WTC11 (cell line): ENCODE data around the gene USP7. TPM values are rescaled to one million over a fixed set of nuclear protein-coding genes. Genes with fewer than 3 reads are reported as not detected.

Source experiments
- ATAC-seq: fragments of 200-7000 bp; cut with Tn5 transposase; 2 replicates; pipeline ENCODE4 v1.10.0; 2021; ENCODE audit warnings: mild to moderate bottlenecking, moderate library complexity
- Bru-seq: library from RNA; stranded (reverse); fragments of 400-500 nt; gene quantifications from one replicate; lab custom pipeline; 2021; lab: Mats Ljungman, UMichigan
- CTCF ChIA-PET: fragments of 300-600 bp; sonication (Branson Sonifier 250); formaldehyde crosslinking; loops from one replicate; lab custom pipeline; 2021; ENCODE audit warnings: antibody characterized with exemption; lab: Charles Lee
- POLR2A ChIA-PET: fragments of 350-600 bp; sonication (Branson Sonifier 250); formaldehyde crosslinking; loops from one replicate; lab custom pipeline; 2021; ENCODE audit warnings: antibody characterized with exemption; lab: Charles Lee
- DNase-seq: peaks from one replicate; pipeline ENCODE4 v3.0.0; 2021; ENCODE audit warnings: low spot score
- H3K27ac Mint-ChIP-seq: 2 replicates; pipeline ENCODE4 v1.8.0; 2021; ENCODE audit warnings: mixed read lengths
- H3K27me3 Mint-ChIP-seq: 2 replicates; pipeline ENCODE4 v1.8.0; 2021; ENCODE audit warnings: low read depth, mild to moderate bottlenecking, moderate library complexity, mixed read lengths
- H3K36me3 Mint-ChIP-seq: 2 replicates; pipeline ENCODE4 v1.8.0; 2021; ENCODE audit warnings: mixed read lengths
- H3K4me1 Mint-ChIP-seq: 2 replicates; pipeline ENCODE4 v1.8.0; 2022; ENCODE audit warnings: mixed read lengths
- H3K4me3 Mint-ChIP-seq: 2 replicates; pipeline ENCODE4 v1.8.0; 2021; ENCODE audit warnings: mild to moderate bottlenecking, moderate library complexity, mixed read lengths
- H3K9me3 Mint-ChIP-seq: 2 replicates; pipeline ENCODE4 v1.8.0; 2021; ENCODE audit warnings: mixed read lengths
- ARID4B ChIP-seq: sonication (generic); formaldehyde crosslinking; IDR thresholded peaks from 2 replicates; pipeline ENCODE4 v1.8.0; 2023; ENCODE audit warnings: missing genetic modification reagents, mild to moderate bottlenecking, borderline replicate concordance
- E2F4 ChIP-seq: sonication (generic); formaldehyde crosslinking; IDR thresholded peaks from 2 replicates; pipeline ENCODE4 v1.8.1; 2022; ENCODE audit warnings: low read depth, mild to moderate bottlenecking, moderate library complexity, missing genetic modification reagents, borderline replicate concordance
- E2F5 ChIP-seq: sonication (generic); formaldehyde crosslinking; IDR thresholded peaks from 2 replicates; pipeline ENCODE4 v1.8.1; 2022; ENCODE audit warnings: mild to moderate bottlenecking, moderate library complexity, missing genetic modification reagents
- ESRRA ChIP-seq: sonication (generic); formaldehyde crosslinking; IDR thresholded peaks from 2 replicates; pipeline ENCODE4 v1.8.1; 2022; ENCODE audit warnings: mild to moderate bottlenecking, missing genetic modification reagents, borderline replicate concordance
- ETV6 ChIP-seq: sonication (generic); formaldehyde crosslinking; IDR thresholded peaks from 2 replicates; pipeline ENCODE4 v1.8.1; 2022; ENCODE audit warnings: mild to moderate bottlenecking, missing genetic modification reagents
- FOXP4 ChIP-seq: sonication (generic); formaldehyde crosslinking; IDR thresholded peaks from 2 replicates; pipeline ENCODE4 v1.8.0; 2022; ENCODE audit warnings: mild to moderate bottlenecking, missing genetic modification reagents
- GABPB1 ChIP-seq: sonication (generic); formaldehyde crosslinking; IDR thresholded peaks from 2 replicates; pipeline ENCODE4 v1.8.1; 2023; ENCODE audit warnings: mild to moderate bottlenecking, missing genetic modification reagents
- GRHL2 ChIP-seq: fragments of 250-450 bp; sonication (Bioruptor Pico); IDR thresholded peaks from 2 replicates; pipeline ENCODE4 v1.8.0; 2022; ENCODE audit warnings: mild to moderate bottlenecking, moderate library complexity; ENCODE audit not compliant: insufficient replicate concordance, severe bottlenecking
- JUN ChIP-seq: sonication (generic); formaldehyde crosslinking; IDR thresholded peaks from 2 replicates; pipeline ENCODE4 v1.8.0; 2023; ENCODE audit warnings: mild to moderate bottlenecking, missing genetic modification reagents
- MAX ChIP-seq: sonication (generic); formaldehyde crosslinking; IDR thresholded peaks from 2 replicates; pipeline ENCODE4 v1.8.0; 2022; ENCODE audit warnings: mild to moderate bottlenecking, missing genetic modification reagents
- SP1 ChIP-seq: sonication (generic); formaldehyde crosslinking; conservative IDR thresholded peaks from 2 replicates; pipeline ENCODE4 v1.8.1; 2022; ENCODE audit warnings: missing genetic modification reagents
- USF2 ChIP-seq: sonication (generic); formaldehyde crosslinking; IDR thresholded peaks from 2 replicates; pipeline ENCODE4 v1.8.1; 2023; ENCODE audit warnings: mild to moderate bottlenecking, missing genetic modification reagents, moderate library complexity
- ZBTB43 ChIP-seq: sonication (generic); formaldehyde crosslinking; IDR thresholded peaks from 2 replicates; pipeline ENCODE4 v1.8.1; 2023; ENCODE audit warnings: mild to moderate bottlenecking, missing genetic modification reagents
- ZNF232 ChIP-seq: sonication (generic); formaldehyde crosslinking; IDR thresholded peaks from 2 replicates; pipeline ENCODE4 v1.8.0; 2022; ENCODE audit warnings: mild to moderate bottlenecking, missing genetic modification reagents
- ZNF532 ChIP-seq: fragments of 250-450 bp; sonication (Bioruptor Pico); IDR thresholded peaks from 2 replicates; pipeline ENCODE4 v1.9.0; 2021; ENCODE audit warnings: mild to moderate bottlenecking, borderline replicate concordance
- long read RNA-seq, 3 experiments: library from RNA in 1 of 3; library from capped mRNA in 1 of 3; library from polyadenylated mRNA in 1 of 3; unstranded in 2 of 3; stranded (forward) in 1 of 3; transcript quantifications; one replicate each; pipeline ENCODE4 v2.0.0, GENCODE V29; 2021
- total RNA-seq: library from RNA; stranded (reverse); gene quantifications from 3 replicates; pipeline ENCODE4 v1.2.3, GENCODE V29; 2021

USP7 gene
- total RNA-seq (153 to 211 TPM (median 161 TPM) in 3 replicates), Bru-seq, nascent RNA (percentile 90 among the genes with signal in this experiment)
- long read RNA-seq, experiment 1, full-length matches to known transcripts = 363 of 564 reads
- long read RNA-seq, experiment 1, partial matches to known transcripts = 136 of 564 reads
- long read RNA-seq, experiment 1, other reads (novel, unspliced or antisense) = 65 of 564 reads
- long read RNA-seq, experiment 2, partial matches to known transcripts = 70 of 201 reads
- long read RNA-seq, experiment 2, other reads (novel, unspliced or antisense) = 131 of 201 reads
- long read RNA-seq, experiment 3, partial matches to known transcripts = 17 of 24 reads
- long read RNA-seq, experiment 3, other reads (novel, unspliced or antisense) = 7 of 24 reads

- ATAC-seq (peak; percentile 73), DNase-seq (peak; percentile 89)
- TF ChIP-seq ETV6 = peak; percentile 64; the same call in 1 of the 2 replicates
- peak; percentile 36; the same call in 1 of the 2 replicates for TF ChIP-seq SP1
- 0 out of 2 replicates have a peak, but pooled peaks have one; percentile 27 for TF ChIP-seq GABPB1 (CRISPR knock-in tag)
- TF ChIP-seq E2F5 (CRISPR knock-in tag) = peak; percentile 65; the same call in 1 of the 2 replicates
- peak; percentile 42; the same call in 1 of the 2 replicates for TF ChIP-seq ARID4B
- no peak for TF ChIP-seq ESRRA
- 0 out of 2 replicates have a peak, but pooled peaks have one; percentile 20 for TF ChIP-seq ZNF232 (CRISPR knock-in tag)
- TF ChIP-seq JUN (CRISPR knock-in tag) = no peak
- peak; percentile 78; the same call in 1 of the 2 replicates for TF ChIP-seq FOXP4
- Mint-ChIP-seq H3K36me3 (peaks cover 6% of the 10 kb centered on the region), H3K27me3 (peaks cover 9% of the 10 kb centered on the region), H3K4me3 (peak within 1 kb of the TSS; percentile 90), H3K4me1 (peaks cover 59% of the 10 kb centered on the region), H3K9me3 (no peaks in the 10 kb centered on the region), H3K27ac (0 out of 2 replicates have a peak within 1 kb of the TSS, but pooled peaks have one; percentile 44)
- ChIA-PET CTCF (interaction anchor here (0.8 to 2.2 kb wide), 4 partner anchors 28 to 175 kb away, joined by 3 to 24 read pairs (median 12); no protein-coding TSS in a partner anchor), POLR2A (interaction anchor here (0.5 to 1.0 kb wide), 3 partner anchors 26 to 128 kb away, joined by 3 to 4 read pairs (median 3); partner anchors contain the start of gene CARHSP1)
These were observed at the start of gene USP7 for GRCh38 chr16:8963821-8964441. Gene USP7, minus strand, starts transcription at chr16:8963906. Its CDS starts 621 bp downstream, at chr16:8963285.

- Mint-ChIP-seq H3K27me3 (peaks cover 4% of the 10 kb centered on the region), H3K4me1 (peaks cover 7% of the 10 kb centered on the region), H3K27ac (no peak overlapping the region), H3K9me3 (peaks cover 7% of the 10 kb centered on the region), H3K36me3 (peaks cover 5% of the 10 kb centered on the region), H3K4me3 (peak overlapping the region; percentile 22; the same call in 1 of the 2 replicates)
- ATAC-seq = no peak
- ChIA-PET CTCF (interaction anchor here (0.6 to 2.9 kb wide), 60 partner anchors 8 to 328 kb away, joined by 3 to 103 read pairs (median 5); partner anchors contain the start of genes CARHSP1, PMM2, TMEM186 and USP7), POLR2A (interaction anchor here (0.7 to 1.1 kb wide), 3 partner anchors 19 to 77 kb away, joined by 3 to 6 read pairs (median 5); no protein-coding TSS in a partner anchor)
- DNase-seq = no peak
- no peak for TF ChIP-seq ZBTB43 (CRISPR knock-in tag)
- TF ChIP-seq GRHL2 (CRISPR knock-in tag) = no peak
- TF ChIP-seq ETV6 = no peak
- no peak for TF ChIP-seq E2F4
- no peak for TF ChIP-seq USF2 (CRISPR knock-in tag)
- TF ChIP-seq MAX = no peak; the same call in 1 of the 2 replicates
- TF ChIP-seq ZNF532 (CRISPR knock-in tag) = no peak
These were observed 49.8 kb upstream of the USP7 start for GRCh38 chr16:9013508-9013864.
